Astrocyte (in vitro differentiated cells and primary cell): Measurements from ENCODE around the gene KRTAP27-1.

Source experiments
- CTCF ChIP-seq: IDR thresholded peaks from 2 replicates; pipeline ENCODE4 v1.5.1; 2011; ENCODE audit warnings: low read depth, mild to moderate bottlenecking, inconsistent platforms, low read length, moderate library complexity; ENCODE audit not compliant: insufficient read depth
- EZH2 ChIP-seq: IDR thresholded peaks from 2 replicates; pipeline ENCODE4 v1.6.1; 2012; ENCODE audit warnings: mild to moderate bottlenecking, low read length, inconsistent platforms; ENCODE audit not compliant: insufficient read depth

- TF ChIP-seq CTCF (no peak), EZH2 (no peak)
These were observed 898 bp downstream of the KRTAP27-1 start for GRCh38 chr21:30336596-30336995.
